H9 (cell line): Measurements from ENCODE around the gene PADI6. TPM values are rescaled to one million over a fixed set of nuclear protein-coding genes. Genes with fewer than 3 reads are reported as not detected.
A peak's percentile ranks its signal among the peaks of the same experiment; 100 is the strongest.

Source experiments
- DNase-seq: peaks from one replicate; pipeline ENCODE4 v3.0.0-alpha.2; 2017
- H2AFZ ChIP-seq: one replicate; pipeline ENCODE4 v1.6.1; 2013; ENCODE audit warnings: mild to moderate bottlenecking, low read length, control low read depth, moderate library complexity
- H2AK5ac ChIP-seq: 2 replicates; pipeline ENCODE4 v1.6.1; 2013; ENCODE audit warnings: low read length, control low read depth, mixed read lengths; ENCODE audit not compliant: insufficient read length
- H2BK120ac ChIP-seq: one replicate; pipeline ENCODE4 v1.6.1; 2013; ENCODE audit warnings: low read depth, mild to moderate bottlenecking, low read length, control low read depth, inconsistent platforms; ENCODE audit not compliant: poor library complexity, severe bottlenecking
- H2BK12ac ChIP-seq: 2 replicates; pipeline ENCODE4 v1.6.1; 2013; ENCODE audit warnings: low read length, control low read depth, mixed read lengths, low read depth; ENCODE audit not compliant: insufficient read length
- H2BK15ac ChIP-seq: 2 replicates; pipeline ENCODE4 v1.6.1; 2013; ENCODE audit warnings: low read depth, low read length, control low read depth
- H2BK20ac ChIP-seq: one replicate; pipeline ENCODE4 v1.6.1; 2013; ENCODE audit warnings: low read depth, mild to moderate bottlenecking, low read length, control low read depth, inconsistent platforms; ENCODE audit not compliant: poor library complexity, severe bottlenecking
- H2BK5ac ChIP-seq: 2 replicates; pipeline ENCODE4 v1.6.1; 2013; ENCODE audit warnings: low read length, control low read depth, mixed read lengths; ENCODE audit not compliant: insufficient read length
- H3K14ac ChIP-seq: 2 replicates; pipeline ENCODE4 v1.6.1; 2013; ENCODE audit warnings: low read length, control low read depth; ENCODE audit not compliant: insufficient read depth
- H3K18ac ChIP-seq: 2 replicates; pipeline ENCODE4 v1.6.1; 2013; ENCODE audit warnings: low read depth, mild to moderate bottlenecking, mixed read lengths, low read length, control low read depth; ENCODE audit not compliant: insufficient read length
- H3K23ac ChIP-seq: 2 replicates; pipeline ENCODE4 v1.6.1; 2013; ENCODE audit warnings: low read length, control low read depth, mixed read lengths, low read depth; ENCODE audit not compliant: insufficient read length
- H3K23me2 ChIP-seq: 2 replicates; pipeline ENCODE4 v1.6.1; 2013; ENCODE audit warnings: low read depth, mild to moderate bottlenecking, mixed read lengths, low read length, control low read depth; ENCODE audit not compliant: insufficient read length, poor library complexity, severe bottlenecking
- H3K27ac ChIP-seq: 2 replicates; pipeline ENCODE4 v1.5.1; 2013; ENCODE audit warnings: low read length, control low read depth, mixed read lengths, low read depth; ENCODE audit not compliant: insufficient read length
- H3K27me3 ChIP-seq: 2 replicates; pipeline ENCODE4 v1.6.1; 2013; ENCODE audit warnings: low read length, control low read depth, inconsistent platforms; ENCODE audit not compliant: insufficient read depth
- H3K4ac ChIP-seq: 2 replicates; pipeline ENCODE4 v1.6.1; 2013; ENCODE audit warnings: low read depth, mild to moderate bottlenecking, control low read depth, inconsistent platforms, low read length, moderate library complexity
- H3K4me1 ChIP-seq: 2 replicates; pipeline ENCODE4 v1.6.1; 2013; ENCODE audit warnings: low read length, control low read depth, inconsistent platforms; ENCODE audit not compliant: insufficient read depth
- H3K4me2 ChIP-seq: 2 replicates; pipeline ENCODE4 v1.6.1; 2013; ENCODE audit warnings: low read length, control low read depth, mixed read lengths; ENCODE audit not compliant: insufficient read length, insufficient read depth
- H3K56ac ChIP-seq: 2 replicates; pipeline ENCODE4 v1.6.1; 2013; ENCODE audit warnings: low read depth, mild to moderate bottlenecking, mixed read lengths, low read length, control low read depth; ENCODE audit not compliant: insufficient read length
- H3K79me1 ChIP-seq: 2 replicates; pipeline ENCODE4 v1.6.1; 2013; ENCODE audit warnings: low read depth, mild to moderate bottlenecking, moderate library complexity, low read length, control low read depth, inconsistent platforms; ENCODE audit not compliant: insufficient read depth, poor library complexity, severe bottlenecking
- H3K79me2 ChIP-seq: 2 replicates; pipeline ENCODE4 v1.6.1; 2013; ENCODE audit warnings: low read length, control low read depth, inconsistent platforms; ENCODE audit not compliant: insufficient read depth
- H3K9ac ChIP-seq: 2 replicates; pipeline ENCODE4 v1.6.1; 2013; ENCODE audit warnings: low read length, control low read depth, mixed read lengths; ENCODE audit not compliant: insufficient read length; ENCODE audit errors: extremely low read depth
- H3K9me3 ChIP-seq: one replicate; pipeline ENCODE4 v1.6.1; 2013; ENCODE audit warnings: low read depth, low read length, inconsistent platforms; ENCODE audit not compliant: control insufficient read depth
- H3T11ph ChIP-seq: one replicate; pipeline ENCODE4 v1.6.1; 2013; ENCODE audit warnings: mild to moderate bottlenecking, low read length, control low read depth, inconsistent platforms
- H4K20me1 ChIP-seq: one replicate; pipeline ENCODE4 v1.6.1; 2013; ENCODE audit not compliant: control insufficient read depth, insufficient read length, insufficient read depth
- H4K5ac ChIP-seq: 2 replicates; pipeline ENCODE4 v1.6.1; 2013; ENCODE audit warnings: low read depth, mild to moderate bottlenecking, mixed read lengths, low read length, control low read depth; ENCODE audit not compliant: insufficient read length
- H4K8ac ChIP-seq: replicated peaks from 2 replicates; pipeline ENCODE4 v1.6.1; 2013; ENCODE audit warnings: low read length, control low read depth, mixed read lengths, low read depth; ENCODE audit not compliant: insufficient read length
- H4K91ac ChIP-seq: 2 replicates; pipeline ENCODE4 v1.6.1; 2013; ENCODE audit warnings: low read depth, mild to moderate bottlenecking, moderate library complexity, mixed read lengths, low read length, control low read depth; ENCODE audit not compliant: insufficient read length
- H3K27ac Mint-ChIP-seq, 3 experiments: 2 replicates in 2 of 3; 3 replicates in 1 of 3; pipeline ENCODE4 v1.8.0; 2020 to 2021; ENCODE audit warnings: mixed read lengths in 3 of 3, mild to moderate bottlenecking in 1 of 3, moderate library complexity in 1 of 3
- H3K27me3 Mint-ChIP-seq: 2 replicates; pipeline ENCODE4 v1.8.0; 2021; ENCODE audit warnings: low read depth, mild to moderate bottlenecking, moderate library complexity, mixed read lengths
- H3K36me3 Mint-ChIP-seq, 3 experiments: 2 replicates in 2 of 3; 3 replicates in 1 of 3; pipeline ENCODE4 v1.8.0; 2020 to 2021; ENCODE audit warnings: low read depth in 3 of 3, mixed read lengths in 3 of 3; ENCODE audit not compliant: insufficient read depth in 1 of 3
- H3K4me1 Mint-ChIP-seq, 2 experiments: 2 replicates each; pipeline ENCODE4 v1.8.0; 2020; ENCODE audit warnings: mixed read lengths in 2 of 2
- H3K4me3 Mint-ChIP-seq, 2 experiments: 2 replicates in 1 of 2; 3 replicates in 1 of 2; pipeline ENCODE4 v1.8.0; 2020 to 2021; ENCODE audit warnings: mild to moderate bottlenecking in 2 of 2, mixed read lengths in 2 of 2, moderate library complexity in 1 of 2
- H3K9me3 Mint-ChIP-seq, 2 experiments: 2 replicates in 1 of 2; 3 replicates in 1 of 2; pipeline ENCODE4 v1.8.0; 2020; ENCODE audit warnings: mild to moderate bottlenecking in 2 of 2, mixed read lengths in 2 of 2, moderate library complexity in 1 of 2
- CTCF ChIP-seq: fragments of 200-600 bp; sonication (generic); conservative IDR thresholded peaks from 3 replicates; pipeline ENCODE4 v1.8.0; 2021; ENCODE audit warnings: antibody characterized with exemption, mild to moderate bottlenecking
- WGBS: extraction: QIAGEN DNeasy Blood & Tissue Kit; methylation state at CpG from one replicate; pipeline ENCODE4 v1.1.7; 2013; ENCODE audit warnings: missing lambda C conversion rate, low lambda C conversion rate, mixed read lengths; ENCODE audit not compliant: insufficient read length; ENCODE audit errors: extremely low coverage; 5-methylcytosine and 5-hydroxymethylcytosine counted together
- total RNA-seq: library from RNA; stranded (reverse); gene quantifications from 2 replicates; pipeline ENCODE4 v1.2.1, GENCODE V29; 2021

The PADI6 gene
- total RNA-seq, 1 experiment from 2014 or later: not detected

DNA sequence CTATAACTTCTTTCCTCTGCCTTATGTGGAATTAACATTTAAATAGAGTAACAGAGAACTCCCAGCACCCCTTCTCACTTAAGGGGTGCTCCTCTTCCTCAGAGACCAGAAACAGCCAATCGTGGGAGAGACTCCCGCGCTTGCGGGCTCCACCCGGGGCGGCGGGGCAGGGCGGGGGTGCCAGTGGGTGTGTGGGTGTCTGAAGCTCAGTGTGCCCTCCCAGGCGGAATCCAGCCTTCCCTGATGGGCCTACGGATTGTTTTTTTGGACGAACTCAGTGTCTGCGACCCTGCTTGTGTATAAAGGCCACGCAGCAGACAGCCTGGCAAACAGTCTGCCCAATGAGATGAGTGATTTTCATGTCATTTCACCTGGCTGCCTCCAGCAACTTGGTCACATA, 61.3 kb downstream of the PADI6 start:
- Mint-ChIP-seq H3K9me3 (no peaks in the 10 kb centered on the region), H3K36me3 (peaks cover 60 to 81% (median 76%) of the 10 kb centered on the region in 3 experiments; a peak in 6 of 7 replicates), H3K4me1 (peaks cover 65 to 72% of the 10 kb centered on the region in 2 experiments), H3K27me3 (no peaks in the 10 kb centered on the region; the same call in 1 of the 2 replicates), H3K27ac (peak overlapping the region in 1 of 3 experiments; percentile 96; a peak in 4 of 7 replicates), H3K4me3 (peak overlapping the region; percentile 54 to 84; a peak in 4 of 5 replicates)
- H2AK5ac ChIP-seq: no peak overlapping the region
- no peak overlapping the region for H2BK15ac ChIP-seq
- H3K79me2 ChIP-seq: peaks cover 61% of the 10 kb centered on the region
- no peaks in the 10 kb centered on the region for H3K27me3 ChIP-seq
- no peak overlapping the region for H3K18ac ChIP-seq
- WGBS: no CpG with 5 or more reads among the region's 13 CpGs
- no peak overlapping the region for H4K91ac ChIP-seq
- H3K56ac ChIP-seq: no peak overlapping the region
- DNase-seq: no peak
- H2AFZ ChIP-seq: no peak overlapping the region
- no peak overlapping the region for H4K8ac ChIP-seq
- no peak overlapping the region; the same call in 1 of the 2 replicates for H3K14ac ChIP-seq
- H3K9ac ChIP-seq: no peak overlapping the region
- H3K23ac ChIP-seq: no peak overlapping the region
- H2BK20ac ChIP-seq: no peak overlapping the region
- H3K4me1 ChIP-seq: peaks cover 30% of the 10 kb centered on the region; the same call in 1 of the 2 replicates
- H3K4ac ChIP-seq: no peak overlapping the region
- H3K23me2 ChIP-seq: peaks cover 13% of the 10 kb centered on the region
- no peak overlapping the region for H3K27ac ChIP-seq
- no peak overlapping the region for H3T11ph ChIP-seq
- TF ChIP-seq CTCF: no peak
- H3K4me2 ChIP-seq: peak overlapping the region; percentile 49
- H2BK12ac ChIP-seq: no peak overlapping the region
- H2BK120ac ChIP-seq: no peak overlapping the region
- no peak overlapping the region for H4K5ac ChIP-seq
- no peak overlapping the region for H2BK5ac ChIP-seq
- H3K79me1 ChIP-seq: peaks cover 2% of the 10 kb centered on the region
- no peaks in the 10 kb centered on the region for H3K9me3 ChIP-seq
- peaks cover 3% of the 10 kb centered on the region for H4K20me1 ChIP-seq
